Measurements from ENCODE around the gene THSD4. TPM values are rescaled to one million over a fixed set of nuclear protein-coding genes. Genes with fewer than 3 reads are reported as not detected.

THSD4 gene
- total RNA-seq, 4 donors from 2014 or later = 23.0 to 68.5 (median 48.6) TPM

- Histone ChIP-seq H3K4me1 (peaks cover 0 to 3% of the 10 kb centered on the region in 2 donors), H3K36me3 (no peaks in the 10 kb centered on the region), H3K27ac (no peak overlapping the region), H3K4me3 (replicated peaks in 1 of 3) (no peak overlapping the region), H3K9me3 (no peaks in the 10 kb centered on the region), H3K27me3 (no peaks in the 10 kb centered on the region)
- no peak for TF ChIP-seq CTCF (IDR thresholded peaks at IDR 0.05)
- WGBS, 2 donors = 55 to 64% methylated on average over 5 of the region's 5 CpGs
- intact Hi-C loops (cut with DNase I) = loop anchor here (5.0 kb wide), 1 partner anchor 62 kb away; no protein-coding TSS in a partner anchor
- no peak for DNase-seq
Observed at GRCh38 chr15:71804226-71804625, 689.0 kb downstream of the THSD4 start.

GRCh38 chr15:71804695-71805470 lies 689.6 kb downstream of the THSD4 start:
- intact Hi-C loops (cut with DNase I) = loop anchor here (5.0 kb wide), 1 partner anchor 63 kb away; no protein-coding TSS in a partner anchor

GRCh38 chr15:71806452-71806931 lies 691.2 kb downstream of the THSD4 start:
- no peaks in the 10 kb centered on the region for H3K4me1 ChIP-seq
- H3K4me3 ChIP-seq (replicated peaks in 1 of 3) = no peak overlapping the region
- H3K27ac ChIP-seq = no peak overlapping the region
- intact Hi-C loops (cut with DNase I) = no loop called here
- no peak for DNase-seq
- WGBS, 2 donors = 44 to 63% methylated on average over 7 of the region's 7 CpGs
- no peaks in the 10 kb centered on the region for H3K36me3 ChIP-seq
- H3K9me3 ChIP-seq = no peaks in the 10 kb centered on the region
- TF ChIP-seq POLR2A (IDR thresholded peaks at IDR 0.05) (no peak), CTCF (IDR thresholded peaks at IDR 0.05) (no peak)
- H3K27me3 ChIP-seq = no peaks in the 10 kb centered on the region

More at GRCh38 chr15:71804695-71805470, 689.6 kb downstream of the THSD4 start:
- DNase-seq = no peak
- no peaks in the 10 kb centered on the region for H3K36me3 ChIP-seq
- TF ChIP-seq POLR2A (IDR thresholded peaks at IDR 0.05) (no peak), CTCF (IDR thresholded peaks at IDR 0.05) (no peak)
- H3K27me3 ChIP-seq = no peaks in the 10 kb centered on the region
- no peak overlapping the region for H3K27ac ChIP-seq
- no peaks in the 10 kb centered on the region for H3K9me3 ChIP-seq
- H3K4me3 ChIP-seq (replicated peaks in 1 of 3) = no peak overlapping the region
- H3K4me1 ChIP-seq = peaks cover 0 to 3% of the 10 kb centered on the region in 2 donors
- 78 to 80% methylated on average over 6 of the region's 6 CpGs for WGBS, 2 donors

GRCh38 chr15:71807125-71807629 lies 691.9 kb downstream of the THSD4 start:
- no peak overlapping the region for H3K27ac ChIP-seq
- no peaks in the 10 kb centered on the region for H3K9me3 ChIP-seq
- no peak overlapping the region for H3K4me3 ChIP-seq (replicated peaks in 1 of 3)
- TF ChIP-seq POLR2A (IDR thresholded peaks at IDR 0.05) (no peak), CTCF (IDR thresholded peaks at IDR 0.05) (no peak)
- intact Hi-C loops (cut with DNase I) = no loop called here
- no peak for DNase-seq
- no peaks in the 10 kb centered on the region for H3K4me1 ChIP-seq
- 71% methylated on average over 15 of the region's 15 CpGs for WGBS, 2 donors
- no peaks in the 10 kb centered on the region for H3K36me3 ChIP-seq
- H3K27me3 ChIP-seq = no peaks in the 10 kb centered on the region

GRCh38 chr15:71807691-71808091 lies 692.4 kb downstream of the THSD4 start:
- 62 to 63% methylated on average over 4 of the region's 4 CpGs for WGBS, 2 donors
- Histone ChIP-seq H3K27me3 (no peaks in the 10 kb centered on the region), H3K4me1 (no peaks in the 10 kb centered on the region)

More at GRCh38 chr15:71807691-71808091, 692.4 kb downstream of the THSD4 start:
- Histone ChIP-seq H3K27ac (no peak overlapping the region), H3K4me3 (replicated peaks in 1 of 3) (no peak overlapping the region), H3K36me3 (no peaks in the 10 kb centered on the region), H3K9me3 (no peaks in the 10 kb centered on the region)
- intact Hi-C loops (cut with DNase I) = no loop called here
- no peak for DNase-seq
- TF ChIP-seq POLR2A (IDR thresholded peaks at IDR 0.05) (no peak), CTCF (IDR thresholded peaks at IDR 0.05) (no peak)

Measured in thyroid gland (tissue), 4 donors.